ENCODE results near the gene LRMDA.

The LRMDA gene

GRCh38 chr10:75498884-75499350, 67.5 kb downstream of the LRMDA start:
- Histone ChIP-seq H4K91ac (ENCODE audit: low read length) (no peak overlapping the region), H3K14ac (ENCODE audit: low read length in 2 of 2) (no peak overlapping the region), H2BK5ac (ENCODE audit: low read depth, low read length, poor library complexity, severe bottlenecking) (no peak overlapping the region), H3K36me3 (ENCODE audit: control insufficient read depth in 1 of 2, insufficient read depth in 2 of 2, low read depth in 1 of 2, low read length in 2 of 2) (no peaks in the 10 kb centered on the region), H3K9me3 (ENCODE audit: control insufficient read depth, low read length) (no peaks in the 10 kb centered on the region), H2BK15ac (ENCODE audit: low read depth, poor library complexity, severe bottlenecking) (no peak overlapping the region), H3K4me1 (ENCODE audit: control insufficient read depth, insufficient read depth, low read depth, low read length) (no peaks in the 10 kb centered on the region), H3K4ac (ENCODE audit: low read depth in 1 of 2, low read length in 2 of 2) (no peak overlapping the region), H3K27me3 (ENCODE audit: control insufficient read depth in 1 of 2, insufficient read depth in 1 of 2, low read length in 2 of 2) (peaks cover 0 to 7% of the 10 kb centered on the region in 2 experiments), H2BK12ac (ENCODE audit: low read length in 2 of 2) (no peak overlapping the region), H2AK5ac (ENCODE audit: low read length, severe bottlenecking) (no peak overlapping the region), H3K23ac (ENCODE audit: low read length in 2 of 2) (no peak overlapping the region), H2AFZ (ENCODE audit: low read depth, low read length) (no peak overlapping the region), H2BK120ac (ENCODE audit: low read depth, low read length) (no peak overlapping the region), H3K4me3 (ENCODE audit: insufficient read depth in 1 of 2, low read depth in 1 of 2, low read length in 2 of 2) (peak overlapping the region in 1 of 2 experiments; percentile 0), H3K27ac (ENCODE audit: low read length, poor library complexity, severe bottlenecking) (no peak overlapping the region), H3K9ac (ENCODE audit: low read length) (peak overlapping the region; percentile 2), H3K79me1 (replicated peaks; ENCODE audit: low read length, poor library complexity, severe bottlenecking) (no peaks in the 10 kb centered on the region), H3K4me2 (ENCODE audit: low read length, poor library complexity, severe bottlenecking) (no peak overlapping the region), H4K8ac (ENCODE audit: low read length) (no peak overlapping the region), H3K18ac (ENCODE audit: low read depth in 1 of 2, low read length in 2 of 2) (no peak overlapping the region)
- WGBS, result 68% methylated on average over 4 of the region's 5 CpGs
- no peak for DNase-seq

- Histone ChIP-seq H3K9me3 (ENCODE audit: control insufficient read depth, low read length) (no peaks in the 10 kb centered on the region), H4K8ac (ENCODE audit: low read length) (no peak overlapping the region), H2BK15ac (ENCODE audit: low read depth, poor library complexity, severe bottlenecking) (no peak overlapping the region), H2BK12ac (ENCODE audit: low read length in 2 of 2) (no peak overlapping the region), H3K23ac (ENCODE audit: low read length in 2 of 2) (no peak overlapping the region), H3K27ac (ENCODE audit: low read length, poor library complexity, severe bottlenecking) (no peak overlapping the region), H3K14ac (ENCODE audit: low read length in 2 of 2) (no peak overlapping the region), H2BK5ac (ENCODE audit: low read depth, low read length, poor library complexity, severe bottlenecking) (no peak overlapping the region), H3K4me1 (ENCODE audit: control insufficient read depth, insufficient read depth, low read depth, low read length) (no peaks in the 10 kb centered on the region), H3K27me3 (ENCODE audit: control insufficient read depth in 1 of 2, insufficient read depth in 1 of 2, low read length in 2 of 2) (peaks cover 0 to 8% of the 10 kb centered on the region in 2 experiments), H3K36me3 (ENCODE audit: control insufficient read depth in 1 of 2, insufficient read depth in 2 of 2, low read depth in 1 of 2, low read length in 2 of 2) (no peaks in the 10 kb centered on the region), H3K4me2 (ENCODE audit: low read length, poor library complexity, severe bottlenecking) (no peak overlapping the region), H3K79me1 (replicated peaks; ENCODE audit: low read length, poor library complexity, severe bottlenecking) (no peaks in the 10 kb centered on the region), H4K91ac (ENCODE audit: low read length) (no peak overlapping the region), H2BK120ac (ENCODE audit: low read depth, low read length) (no peak overlapping the region), H3K4ac (ENCODE audit: low read depth in 1 of 2, low read length in 2 of 2) (no peak overlapping the region), H3K4me3 (ENCODE audit: insufficient read depth in 1 of 2, low read depth in 1 of 2, low read length in 2 of 2) (no peak overlapping the region), H3K18ac (ENCODE audit: low read depth in 1 of 2, low read length in 2 of 2) (no peak overlapping the region), H2AFZ (ENCODE audit: low read depth, low read length) (no peak overlapping the region), H3K9ac (ENCODE audit: low read length) (no peak overlapping the region), H2AK5ac (ENCODE audit: low read length, severe bottlenecking) (no peak overlapping the region)
- WGBS, result 92% methylated on average over 3 of the region's 4 CpGs
- DNase-seq, result no peak
These were observed 68.2 kb downstream of the LRMDA start for GRCh38 chr10:75499556-75500160.

- H3K27me3 ChIP-seq (ENCODE audit: control insufficient read depth in 1 of 2, insufficient read depth in 1 of 2, low read length in 2 of 2), result peaks cover 0 to 18% of the 10 kb centered on the region in 2 experiments
- H3K36me3 ChIP-seq (ENCODE audit: control insufficient read depth in 1 of 2, insufficient read depth in 2 of 2, low read depth in 1 of 2, low read length in 2 of 2), result no peaks in the 10 kb centered on the region
- no peak overlapping the region for H2BK120ac ChIP-seq (ENCODE audit: low read depth, low read length)
- H2BK12ac ChIP-seq (ENCODE audit: low read length in 2 of 2), result no peak overlapping the region
- H3K9me3 ChIP-seq (ENCODE audit: control insufficient read depth, low read length), result no peaks in the 10 kb centered on the region
- no peak overlapping the region for H3K9ac ChIP-seq (ENCODE audit: low read length)
- H3K4ac ChIP-seq (ENCODE audit: low read depth in 1 of 2, low read length in 2 of 2), result no peak overlapping the region
- H4K8ac ChIP-seq (ENCODE audit: low read length), result no peak overlapping the region
- no peak overlapping the region for H3K27ac ChIP-seq (ENCODE audit: low read length, poor library complexity, severe bottlenecking)
- H3K79me1 ChIP-seq (replicated peaks; ENCODE audit: low read length, poor library complexity, severe bottlenecking), result no peaks in the 10 kb centered on the region
- H2AK5ac ChIP-seq (ENCODE audit: low read length, severe bottlenecking), result no peak overlapping the region
- DNase-seq, result no peak
- H3K18ac ChIP-seq (ENCODE audit: low read depth in 1 of 2, low read length in 2 of 2), result no peak overlapping the region
- no peak overlapping the region for H2BK5ac ChIP-seq (ENCODE audit: low read depth, low read length, poor library complexity, severe bottlenecking)
- no peak overlapping the region for H3K23ac ChIP-seq (ENCODE audit: low read length in 2 of 2)
- no peak overlapping the region for H3K4me2 ChIP-seq (ENCODE audit: low read length, poor library complexity, severe bottlenecking)
- WGBS, result 96% methylated on average over 3 of the region's 3 CpGs
- H3K14ac ChIP-seq (ENCODE audit: low read length in 2 of 2), result no peak overlapping the region
- no peak overlapping the region for H2BK15ac ChIP-seq (ENCODE audit: low read depth, poor library complexity, severe bottlenecking)
- no peaks in the 10 kb centered on the region for H3K4me1 ChIP-seq (ENCODE audit: control insufficient read depth, insufficient read depth, low read depth, low read length)
- no peak overlapping the region for H2AFZ ChIP-seq (ENCODE audit: low read depth, low read length)
- no peak overlapping the region for H3K4me3 ChIP-seq (ENCODE audit: insufficient read depth in 1 of 2, low read depth in 1 of 2, low read length in 2 of 2)
- H4K91ac ChIP-seq (ENCODE audit: low read length), result no peak overlapping the region
These were observed 71.0 kb downstream of the LRMDA start for GRCh38 chr10:75502389-75502788.

GRCh38 chr10:75502838-75503237, 71.4 kb downstream of the LRMDA start:
- Histone ChIP-seq H3K9me3 (ENCODE audit: control insufficient read depth, low read length) (no peaks in the 10 kb centered on the region), H3K36me3 (ENCODE audit: control insufficient read depth in 1 of 2, insufficient read depth in 2 of 2, low read depth in 1 of 2, low read length in 2 of 2) (no peaks in the 10 kb centered on the region), H2BK120ac (ENCODE audit: low read depth, low read length) (no peak overlapping the region)

More at GRCh38 chr10:75502838-75503237, 71.4 kb downstream of the LRMDA start:
- H3K27ac ChIP-seq (ENCODE audit: low read length, poor library complexity, severe bottlenecking), result no peak overlapping the region
- H3K4ac ChIP-seq (ENCODE audit: low read depth in 1 of 2, low read length in 2 of 2), result no peak overlapping the region
- H2BK15ac ChIP-seq (ENCODE audit: low read depth, poor library complexity, severe bottlenecking), result no peak overlapping the region
- H2BK5ac ChIP-seq (ENCODE audit: low read depth, low read length, poor library complexity, severe bottlenecking), result no peak overlapping the region
- H3K79me1 ChIP-seq (replicated peaks; ENCODE audit: low read length, poor library complexity, severe bottlenecking), result no peaks in the 10 kb centered on the region
- no peak overlapping the region for H3K23ac ChIP-seq (ENCODE audit: low read length in 2 of 2)
- no peak for DNase-seq
- H4K8ac ChIP-seq (ENCODE audit: low read length), result no peak overlapping the region
- no peak overlapping the region for H3K4me3 ChIP-seq (ENCODE audit: insufficient read depth in 1 of 2, low read depth in 1 of 2, low read length in 2 of 2)
- no peak overlapping the region for H2AFZ ChIP-seq (ENCODE audit: low read depth, low read length)
- no peak overlapping the region for H3K9ac ChIP-seq (ENCODE audit: low read length)
- H3K18ac ChIP-seq (ENCODE audit: low read depth in 1 of 2, low read length in 2 of 2), result no peak overlapping the region
- H3K14ac ChIP-seq (ENCODE audit: low read length in 2 of 2), result no peak overlapping the region
- H3K27me3 ChIP-seq (ENCODE audit: control insufficient read depth in 1 of 2, insufficient read depth in 1 of 2, low read length in 2 of 2), result peaks cover 0 to 18% of the 10 kb centered on the region in 2 experiments
- H2BK12ac ChIP-seq (ENCODE audit: low read length in 2 of 2), result no peak overlapping the region
- no peak overlapping the region for H3K4me2 ChIP-seq (ENCODE audit: low read length, poor library complexity, severe bottlenecking)
- H4K91ac ChIP-seq (ENCODE audit: low read length), result no peak overlapping the region
- no peaks in the 10 kb centered on the region for H3K4me1 ChIP-seq (ENCODE audit: control insufficient read depth, insufficient read depth, low read depth, low read length)
- no peak overlapping the region for H2AK5ac ChIP-seq (ENCODE audit: low read length, severe bottlenecking)

All from mesenchymal stem cell (in vitro differentiated cells and primary cell).